ENCODE results near the gene KLHL36. TPM values are rescaled to one million over a fixed set of nuclear protein-coding genes. Genes with fewer than 3 reads are reported as not detected.

The KLHL36 gene
- total and polyA plus RNA-seq, 9 donors: 20.7 to 94.9 (median 55.9) TPM

DNA sequence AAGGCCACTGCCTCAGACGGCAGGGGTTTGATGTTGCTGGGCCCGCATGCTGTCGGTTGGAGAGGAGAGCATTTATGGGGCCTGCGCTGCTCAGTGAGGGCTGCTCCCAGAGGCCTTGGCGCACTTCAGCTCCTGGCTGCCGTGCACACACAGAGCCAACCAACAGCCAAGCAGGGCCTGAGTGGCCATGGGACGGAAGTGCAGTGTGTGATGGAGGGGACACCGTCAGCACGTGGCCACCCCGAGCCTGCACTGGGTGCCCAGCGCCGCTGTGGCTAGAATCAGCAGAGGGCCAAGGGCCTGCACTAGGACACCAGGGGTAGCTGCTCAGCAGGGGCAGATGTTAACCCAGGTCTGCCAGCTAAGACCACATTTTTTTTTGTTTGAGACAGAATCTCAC lies 21.8 kb downstream of the KLHL36 start:
- intact Hi-C loops (cut with DNase I): loop anchor here in 2 of 4 donors (10.0 kb wide), 1 partner anchor 55 kb away; no protein-coding TSS in a partner anchor
- H3K27ac ChIP-seq: no peak overlapping the region
- DNase-seq: no peak
- no peaks in the 10 kb centered on the region for H3K27me3 ChIP-seq
- TF ChIP-seq EP300 (IDR thresholded peaks at IDR 0.05) (no peak), POLR2A (IDR thresholded peaks at IDR 0.05) (no peak), CTCF (IDR thresholded peaks at IDR 0.05) (no peak)
- no peaks in the 10 kb centered on the region for H3K4me1 ChIP-seq (ENCODE audit: insufficient read depth)
- H3K4me3 ChIP-seq: no peak overlapping the region
- WGBS, 3 donors: 79 to 85% (median 81%) methylated on average over 10 to 12 of the region's 12 CpGs
- no peaks in the 10 kb centered on the region for H3K36me3 ChIP-seq
- no peaks in the 10 kb centered on the region for H3K9me3 ChIP-seq

- no peaks in the 10 kb centered on the region for H3K36me3 ChIP-seq
- no peaks in the 10 kb centered on the region for H3K9me3 ChIP-seq
- no peaks in the 10 kb centered on the region for H3K27me3 ChIP-seq
- no peak overlapping the region for H3K4me3 ChIP-seq
- WGBS, 3 donors: 55 to 58% (median 57%) methylated on average over 26 of the region's 26 CpGs
- H3K27ac ChIP-seq: no peak overlapping the region
- no peaks in the 10 kb centered on the region for H3K4me1 ChIP-seq (ENCODE audit: insufficient read depth)
- DNase-seq: peak; percentile 46 to 78 (median 72)
- TF ChIP-seq EP300 (IDR thresholded peaks at IDR 0.05) (no peak), CTCF (IDR thresholded peaks at IDR 0.05) (peak; percentile 64 to 70 (median 66)), POLR2A (IDR thresholded peaks at IDR 0.05) (no peak)
- intact Hi-C loops (cut with DNase I): loop anchor here in 2 of 4 donors (10.0 kb wide), 1 partner anchor 52 kb away; no protein-coding TSS in a partner anchor
Observed at GRCh38 chr16:84672276-84673202, 24.2 kb downstream of the KLHL36 start.

DNA sequence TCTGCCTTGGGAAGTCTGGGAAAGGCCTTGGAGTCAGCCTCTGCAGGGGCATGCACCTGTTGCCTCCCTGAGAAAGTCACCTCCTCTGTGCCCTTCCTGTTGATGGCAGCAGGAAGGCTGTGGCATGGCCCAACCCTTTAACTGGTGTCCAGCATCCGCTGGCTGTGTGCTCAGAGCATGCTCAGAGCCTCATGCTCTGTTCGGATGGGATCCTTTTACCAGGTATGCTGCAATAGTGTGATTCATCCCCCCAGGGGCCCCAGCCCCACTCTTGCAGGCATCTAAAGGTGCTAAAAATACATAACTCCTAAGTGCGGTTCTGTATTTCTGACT lies 24.9 kb downstream of the KLHL36 start:
- H3K27me3 ChIP-seq: no peaks in the 10 kb centered on the region
- H3K36me3 ChIP-seq: no peaks in the 10 kb centered on the region
- DNase-seq: no peak
- no peaks in the 10 kb centered on the region for H3K9me3 ChIP-seq
- intact Hi-C loops (cut with DNase I): loop anchor here in 2 of 4 donors (10.0 kb wide), 1 partner anchor 52 kb away; no protein-coding TSS in a partner anchor
- H3K4me1 ChIP-seq (ENCODE audit: insufficient read depth): no peaks in the 10 kb centered on the region
- H3K27ac ChIP-seq: no peak overlapping the region
- WGBS, 3 donors: 95 to 98% (median 95%) methylated on average over 3 of the region's 3 CpGs
- TF ChIP-seq EP300 (IDR thresholded peaks at IDR 0.05) (no peak), POLR2A (IDR thresholded peaks at IDR 0.05) (no peak), CTCF (IDR thresholded peaks at IDR 0.05) (no peak)
- no peak overlapping the region for H3K4me3 ChIP-seq

DNA sequence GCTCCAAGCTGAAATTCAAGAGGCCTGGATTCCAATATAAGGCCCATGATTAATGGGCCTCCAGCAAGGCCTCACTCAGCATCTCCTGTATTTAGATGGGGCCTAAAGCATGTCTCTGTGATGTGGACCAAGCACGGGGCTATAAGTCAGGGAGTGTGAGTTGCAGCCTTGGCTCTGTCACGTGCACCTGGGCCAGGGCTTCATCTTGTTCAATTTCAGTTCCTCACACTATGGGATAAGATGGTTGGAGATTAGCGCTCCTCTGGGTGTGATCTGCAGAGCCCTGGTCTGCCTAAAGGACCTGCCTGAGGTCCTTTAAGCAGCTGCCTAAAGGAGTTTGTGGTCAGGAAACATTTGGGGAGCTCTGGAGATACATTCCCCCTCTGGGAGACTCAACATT lies 25.2 kb downstream of the KLHL36 start:
- H3K9me3 ChIP-seq: no peaks in the 10 kb centered on the region
- no peak overlapping the region for H3K27ac ChIP-seq
- no peak overlapping the region for H3K4me3 ChIP-seq
- 85 to 94% (median 91%) methylated on average over 3 of the region's 3 CpGs for WGBS, 3 donors
- no peaks in the 10 kb centered on the region for H3K36me3 ChIP-seq
- no peaks in the 10 kb centered on the region for H3K27me3 ChIP-seq
- intact Hi-C loops (cut with DNase I): loop anchor here in 2 of 4 donors (10.0 kb wide), 1 partner anchor 51 kb away; no protein-coding TSS in a partner anchor
- DNase-seq: no peak
- no peaks in the 10 kb centered on the region for H3K4me1 ChIP-seq (ENCODE audit: insufficient read depth)
- TF ChIP-seq POLR2A (IDR thresholded peaks at IDR 0.05) (no peak), EP300 (IDR thresholded peaks at IDR 0.05) (no peak), CTCF (IDR thresholded peaks at IDR 0.05) (no peak)
